Liver (tissue), 9 donors: ENCODE data around the gene TOX2. TPM values are rescaled to one million over a fixed set of nuclear protein-coding genes. Genes with fewer than 3 reads are reported as not detected.

ENCODE experiments used
- DNase-seq: peaks from one replicate; pipeline ENCODE4 v3.0.0-alpha.2; 2017; ENCODE audit warnings: low spot score
- H3K27ac ChIP-seq, 2 donors: one replicate each; pipeline ENCODE4 v1.7.0; 2013; ENCODE audit warnings: inconsistent platforms in 2 of 2, low read length in 2 of 2, control low read depth in 1 of 2, low read depth in 1 of 2, mild to moderate bottlenecking in 1 of 2
- H3K27me3 ChIP-seq, 4 donors: one replicate each; pipeline versions ENCODE4 v1.6.1 to v1.7.0; 2013; ENCODE audit warnings: low read length in 3 of 4, inconsistent platforms in 1 of 4, mild to moderate bottlenecking in 1 of 4, moderate library complexity in 1 of 4; ENCODE audit not compliant: control insufficient read depth in 4 of 4, insufficient read depth in 4 of 4
- H3K36me3 ChIP-seq, 4 donors: one replicate each; pipeline versions ENCODE4 v1.6.1 to v1.7.0; 2013; ENCODE audit warnings: low read length in 3 of 4, mild to moderate bottlenecking in 3 of 4, low read depth in 1 of 4, moderate library complexity in 1 of 4; ENCODE audit not compliant: control insufficient read depth in 4 of 4, insufficient read depth in 3 of 4
- H3K4me1 ChIP-seq, 4 donors: one replicate each; pipeline versions ENCODE4 v1.6.1 to v1.7.0; 2013; ENCODE audit warnings: low read length in 3 of 4, mild to moderate bottlenecking in 3 of 4, moderate library complexity in 1 of 4; ENCODE audit not compliant: control insufficient read depth in 4 of 4, insufficient read depth in 4 of 4
- H3K4me3 ChIP-seq, 3 donors: one replicate each; pipeline versions ENCODE4 v1.6.1 to v1.7.0; 2013; ENCODE audit warnings: low read length in 3 of 3, control low read depth in 1 of 3, low read depth in 1 of 3, mild to moderate bottlenecking in 1 of 3
- H3K9ac ChIP-seq, 2 donors: one replicate each; pipeline ENCODE4 v1.7.0; 2013; ENCODE audit warnings: low read length in 2 of 2, mild to moderate bottlenecking in 2 of 2, moderate library complexity in 2 of 2, control low read depth in 1 of 2, low read depth in 1 of 2
- H3K9me3 ChIP-seq, 4 donors: one replicate each; pipeline versions ENCODE4 v1.6.1 to v1.7.0; 2013; ENCODE audit warnings: low read length in 3 of 4; ENCODE audit not compliant: control insufficient read depth in 4 of 4
- EGR1 ChIP-seq, 2 donors: IDR thresholded peaks; 2 replicates each; pipeline ENCODE4 v1.6.1; 2016 to 2018; ENCODE audit warnings: antibody characterized with exemption in 2 of 2, low read depth in 2 of 2
- FOXA1 ChIP-seq: IDR thresholded peaks from 2 replicates; pipeline ENCODE4 v1.6.1; 2016; ENCODE audit warnings: antibody characterized with exemption
- FOXA2 ChIP-seq: IDR thresholded peaks from 2 replicates; pipeline ENCODE4 v1.6.1; 2016; ENCODE audit warnings: antibody characterized with exemption
- GABPA ChIP-seq, 2 donors: IDR thresholded peaks in 1 of 2; conservative IDR thresholded peaks in 1 of 2; 2 replicates each; pipeline ENCODE4 v1.6.1; 2016; ENCODE audit warnings: antibody characterized with exemption in 2 of 2, mild to moderate bottlenecking in 1 of 2, moderate library complexity in 1 of 2
- HNF4A ChIP-seq, 2 donors: conservative IDR thresholded peaks; 2 replicates each; pipeline ENCODE4 v1.6.1; 2016; ENCODE audit warnings: antibody characterized with exemption in 2 of 2, mild to moderate bottlenecking in 2 of 2
- HNF4G ChIP-seq: IDR thresholded peaks from 2 replicates; pipeline ENCODE4 v1.6.1; 2016; ENCODE audit warnings: antibody characterized with exemption
- JUND ChIP-seq, 2 donors: IDR thresholded peaks; 2 replicates each; pipeline ENCODE4 v1.6.1; 2016; ENCODE audit warnings: antibody characterized with exemption in 2 of 2
- NR2F2 ChIP-seq: IDR thresholded peaks from 2 replicates; pipeline ENCODE4 v1.6.1; 2016; ENCODE audit warnings: antibody characterized with exemption
- RAD21 ChIP-seq, 2 donors: IDR thresholded peaks; 2 replicates each; pipeline ENCODE4 v1.6.1; 2016; ENCODE audit warnings: antibody characterized with exemption in 2 of 2, mild to moderate bottlenecking in 2 of 2
- REST ChIP-seq: IDR thresholded peaks from 2 replicates; pipeline ENCODE4 v1.6.1; 2016; ENCODE audit warnings: antibody characterized with exemption, mild to moderate bottlenecking
- RXRA ChIP-seq, 2 donors: IDR thresholded peaks; 2 replicates each; pipeline ENCODE4 v1.6.1; 2017 to 2018; ENCODE audit warnings: antibody characterized with exemption in 2 of 2, mild to moderate bottlenecking in 1 of 2
- SP1 ChIP-seq: IDR thresholded peaks from 2 replicates; pipeline ENCODE4 v1.6.1; 2018; ENCODE audit warnings: antibody characterized with exemption, mild to moderate bottlenecking
- TAF1 ChIP-seq: conservative IDR thresholded peaks from 2 replicates; pipeline ENCODE4 v1.6.1; 2016; ENCODE audit warnings: antibody characterized with exemption, mild to moderate bottlenecking
- ZBTB33 ChIP-seq: IDR thresholded peaks from 2 replicates; pipeline ENCODE4 v1.6.1; 2016; ENCODE audit warnings: antibody characterized with exemption
- WGBS: extraction: QIAGEN DNeasy Blood & Tissue Kit; methylation state at CpG from one replicate; pipeline ENCODE4 v1.1.7; 2013; 5-methylcytosine and 5-hydroxymethylcytosine counted together
- polyA plus RNA-seq, 2 donors: library from polyadenylated mRNA; stranded (reverse) in 1 of 2; unstranded in 1 of 2; fragments of 200-250 nt in 1 of 2; fragments of >200 nt in 1 of 2; fragmentation: Nextera tagmentation in 1 of 2; extraction: Ambion mirVana in 1 of 2; gene quantifications; one replicate each; pipeline versions ENCODE4 v1.2.1 to v1.2.3, GENCODE V29; 2013 to 2015
- total RNA-seq, 2 donors: library from RNA; depleted of rRNA; stranded (reverse); fragments of >200 nt; gene quantifications; one replicate each; pipeline ENCODE4 v1.2.3, GENCODE V29; 2014
- TF ChIP-seq, protein P1 (sequence below): fragments of 150-350 bp; IDR thresholded peaks from 2 replicates; pipeline ENCODE4 v1.5.1; 2017; ENCODE audit warnings: improper control_type of control experiment, low read depth, low read length; ENCODE audit not compliant: missing input control
- TF ChIP-seq, protein P2 (sequence below): IDR thresholded peaks from 2 replicates; pipeline ENCODE4 v1.6.1; 2016; ENCODE audit warnings: antibody characterized with exemption
- TF ChIP-seq, protein P3 (sequence below): IDR thresholded peaks from 2 replicates; pipeline ENCODE4 v1.6.1; 2016; ENCODE audit warnings: antibody characterized with exemption
- donor health status: healthy.
- donor health status: healthy.
- donor health status: healthy.
- donor health status: healthy.
- donor health status: healthy.

Gene TOX2
- total and polyA plus RNA-seq, 4 donors, result 0.33 to 2.7 (median 1.4) TPM

- Histone ChIP-seq H3K9me3 (no peaks in the 10 kb centered on the region), H3K27ac (no peak overlapping the region), H3K4me3 (no peak overlapping the region), H3K27me3 (no peaks in the 10 kb centered on the region), H3K4me1 (no peaks in the 10 kb centered on the region), H3K36me3 (no peaks in the 10 kb centered on the region), H3K9ac (no peak overlapping the region)
- TF ChIP-seq SP1 (no peak), NR2F2 (no peak)
- DNase-seq, result no peak
- WGBS, result 23% methylated on average over 2 of the region's 2 CpGs
Observed at GRCh38 chr20:44033344-44033743, 118.7 kb downstream of the TOX2 start.

DNA sequence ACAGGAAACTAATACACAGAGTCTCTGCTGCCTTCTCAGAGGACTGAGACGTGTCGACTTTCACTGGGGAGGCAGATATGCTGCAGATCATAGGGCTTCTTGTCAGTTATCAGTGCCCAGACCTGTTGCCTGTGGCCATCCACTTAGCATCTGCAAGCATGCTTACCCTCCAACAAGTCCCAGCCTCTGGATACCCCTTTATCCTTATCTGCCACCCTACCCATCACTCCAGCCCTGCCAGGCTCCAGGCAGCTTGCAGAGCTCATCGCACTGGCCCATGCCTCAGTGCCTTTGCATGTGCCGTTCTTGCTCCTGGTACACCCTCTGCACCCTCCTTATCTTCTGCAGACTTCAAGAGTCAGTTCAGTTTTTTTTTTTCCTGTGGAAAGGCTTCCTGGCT lies 119.2 kb downstream of the TOX2 start:
- DNase-seq, result no peak

More for the DNA sequence above, 119.2 kb downstream of the TOX2 start:
- H3K27me3 ChIP-seq, result no peaks in the 10 kb centered on the region
- H3K4me3 ChIP-seq, result no peak overlapping the region
- 82% methylated on average over 4 of the region's 4 CpGs for WGBS
- no peak overlapping the region for H3K9ac ChIP-seq
- no peak for TF ChIP-seq JUND (IDR thresholded peaks at IDR 0.05)
- TF ChIP-seq NR2F2, result no peak
- no peak for TF ChIP-seq HNF4G
- no peak for TF ChIP-seq ZBTB33
- TF ChIP-seq, protein P1, sequence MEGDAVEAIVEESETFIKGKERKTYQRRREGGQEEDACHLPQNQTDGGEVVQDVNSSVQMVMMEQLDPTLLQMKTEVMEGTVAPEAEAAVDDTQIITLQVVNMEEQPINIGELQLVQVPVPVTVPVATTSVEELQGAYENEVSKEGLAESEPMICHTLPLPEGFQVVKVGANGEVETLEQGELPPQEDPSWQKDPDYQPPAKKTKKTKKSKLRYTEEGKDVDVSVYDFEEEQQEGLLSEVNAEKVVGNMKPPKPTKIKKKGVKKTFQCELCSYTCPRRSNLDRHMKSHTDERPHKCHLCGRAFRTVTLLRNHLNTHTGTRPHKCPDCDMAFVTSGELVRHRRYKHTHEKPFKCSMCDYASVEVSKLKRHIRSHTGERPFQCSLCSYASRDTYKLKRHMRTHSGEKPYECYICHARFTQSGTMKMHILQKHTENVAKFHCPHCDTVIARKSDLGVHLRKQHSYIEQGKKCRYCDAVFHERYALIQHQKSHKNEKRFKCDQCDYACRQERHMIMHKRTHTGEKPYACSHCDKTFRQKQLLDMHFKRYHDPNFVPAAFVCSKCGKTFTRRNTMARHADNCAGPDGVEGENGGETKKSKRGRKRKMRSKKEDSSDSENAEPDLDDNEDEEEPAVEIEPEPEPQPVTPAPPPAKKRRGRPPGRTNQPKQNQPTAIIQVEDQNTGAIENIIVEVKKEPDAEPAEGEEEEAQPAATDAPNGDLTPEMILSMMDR, result no peak
- no peak for TF ChIP-seq SP1
- no peak for TF ChIP-seq HNF4A (conservative IDR thresholded peaks at IDR 0.05)
- no peak for TF ChIP-seq REST
- TF ChIP-seq, protein P2, sequence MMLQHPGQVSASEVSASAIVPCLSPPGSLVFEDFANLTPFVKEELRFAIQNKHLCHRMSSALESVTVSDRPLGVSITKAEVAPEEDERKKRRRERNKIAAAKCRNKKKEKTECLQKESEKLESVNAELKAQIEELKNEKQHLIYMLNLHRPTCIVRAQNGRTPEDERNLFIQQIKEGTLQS, result no peak
- no peak for TF ChIP-seq FOXA2
- no peak for TF ChIP-seq TAF1
- TF ChIP-seq, protein P3, sequence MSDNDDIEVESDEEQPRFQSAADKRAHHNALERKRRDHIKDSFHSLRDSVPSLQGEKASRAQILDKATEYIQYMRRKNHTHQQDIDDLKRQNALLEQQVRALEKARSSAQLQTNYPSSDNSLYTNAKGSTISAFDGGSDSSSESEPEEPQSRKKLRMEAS, result no peak
- no peak for TF ChIP-seq FOXA1
- no peak for TF ChIP-seq RAD21 (IDR thresholded peaks at IDR 0.05)
- no peak for TF ChIP-seq RXRA (IDR thresholded peaks at IDR 0.05)
- no peak for TF ChIP-seq GABPA (IDR thresholded peaks at IDR 0.05 in 1 of 2, conservative IDR thresholded peaks at IDR 0.05 in 1 of 2)
- no peak for TF ChIP-seq EGR1 (IDR thresholded peaks at IDR 0.05; ENCODE audit: low read depth in 2 of 2)
- H3K27ac ChIP-seq, result no peak overlapping the region
- H3K9me3 ChIP-seq, result no peaks in the 10 kb centered on the region
- H3K4me1 ChIP-seq, result no peaks in the 10 kb centered on the region
- H3K36me3 ChIP-seq, result no peaks in the 10 kb centered on the region
